Liver (tissue), 9 donors: ENCODE measurements around the gene CADPS. TPM values are rescaled to one million over a fixed set of nuclear protein-coding genes. Genes with fewer than 3 reads are reported as not detected.

ENCODE experiments used
- DNase-seq: peaks from one replicate; pipeline ENCODE4 v3.0.0-alpha.2; 2017; ENCODE audit warnings: low spot score
- H3K27ac ChIP-seq, 2 donors: one replicate each; pipeline ENCODE4 v1.7.0; 2013; ENCODE audit warnings: inconsistent platforms in 2 of 2, low read length in 2 of 2, control low read depth in 1 of 2, low read depth in 1 of 2, mild to moderate bottlenecking in 1 of 2
- H3K27me3 ChIP-seq, 4 donors: one replicate each; pipeline versions ENCODE4 v1.6.1 to v1.7.0; 2013; ENCODE audit warnings: low read length in 3 of 4, inconsistent platforms in 1 of 4, mild to moderate bottlenecking in 1 of 4, moderate library complexity in 1 of 4; ENCODE audit not compliant: control insufficient read depth in 4 of 4, insufficient read depth in 4 of 4
- H3K36me3 ChIP-seq, 4 donors: one replicate each; pipeline versions ENCODE4 v1.6.1 to v1.7.0; 2013; ENCODE audit warnings: low read length in 3 of 4, mild to moderate bottlenecking in 3 of 4, low read depth in 1 of 4, moderate library complexity in 1 of 4; ENCODE audit not compliant: control insufficient read depth in 4 of 4, insufficient read depth in 3 of 4
- H3K4me1 ChIP-seq, 4 donors: one replicate each; pipeline versions ENCODE4 v1.6.1 to v1.7.0; 2013; ENCODE audit warnings: low read length in 3 of 4, mild to moderate bottlenecking in 3 of 4, moderate library complexity in 1 of 4; ENCODE audit not compliant: control insufficient read depth in 4 of 4, insufficient read depth in 4 of 4
- H3K4me3 ChIP-seq, 3 donors: one replicate each; pipeline versions ENCODE4 v1.6.1 to v1.7.0; 2013; ENCODE audit warnings: low read length in 3 of 3, control low read depth in 1 of 3, low read depth in 1 of 3, mild to moderate bottlenecking in 1 of 3
- H3K9ac ChIP-seq, 2 donors: one replicate each; pipeline ENCODE4 v1.7.0; 2013; ENCODE audit warnings: low read length in 2 of 2, mild to moderate bottlenecking in 2 of 2, moderate library complexity in 2 of 2, control low read depth in 1 of 2, low read depth in 1 of 2
- H3K9me3 ChIP-seq, 4 donors: one replicate each; pipeline versions ENCODE4 v1.6.1 to v1.7.0; 2013; ENCODE audit warnings: low read length in 3 of 4; ENCODE audit not compliant: control insufficient read depth in 4 of 4
- EGR1 ChIP-seq, 2 donors: IDR thresholded peaks; 2 replicates each; pipeline ENCODE4 v1.6.1; 2016 to 2018; ENCODE audit warnings: antibody characterized with exemption in 2 of 2, low read depth in 2 of 2
- FOXA1 ChIP-seq: IDR thresholded peaks from 2 replicates; pipeline ENCODE4 v1.6.1; 2016; ENCODE audit warnings: antibody characterized with exemption
- FOXA2 ChIP-seq: IDR thresholded peaks from 2 replicates; pipeline ENCODE4 v1.6.1; 2016; ENCODE audit warnings: antibody characterized with exemption
- GABPA ChIP-seq, 2 donors: IDR thresholded peaks in 1 of 2; conservative IDR thresholded peaks in 1 of 2; 2 replicates each; pipeline ENCODE4 v1.6.1; 2016; ENCODE audit warnings: antibody characterized with exemption in 2 of 2, mild to moderate bottlenecking in 1 of 2, moderate library complexity in 1 of 2
- HNF4A ChIP-seq, 2 donors: conservative IDR thresholded peaks; 2 replicates each; pipeline ENCODE4 v1.6.1; 2016; ENCODE audit warnings: antibody characterized with exemption in 2 of 2, mild to moderate bottlenecking in 2 of 2
- HNF4G ChIP-seq: IDR thresholded peaks from 2 replicates; pipeline ENCODE4 v1.6.1; 2016; ENCODE audit warnings: antibody characterized with exemption
- JUND ChIP-seq, 2 donors: IDR thresholded peaks; 2 replicates each; pipeline ENCODE4 v1.6.1; 2016; ENCODE audit warnings: antibody characterized with exemption in 2 of 2
- MAX ChIP-seq: IDR thresholded peaks from 2 replicates; pipeline ENCODE4 v1.6.1; 2016; ENCODE audit warnings: antibody characterized with exemption
- NR2F2 ChIP-seq: IDR thresholded peaks from 2 replicates; pipeline ENCODE4 v1.6.1; 2016; ENCODE audit warnings: antibody characterized with exemption
- RXRA ChIP-seq, 2 donors: IDR thresholded peaks; 2 replicates each; pipeline ENCODE4 v1.6.1; 2017 to 2018; ENCODE audit warnings: antibody characterized with exemption in 2 of 2, mild to moderate bottlenecking in 1 of 2
- SP1 ChIP-seq: IDR thresholded peaks from 2 replicates; pipeline ENCODE4 v1.6.1; 2018; ENCODE audit warnings: antibody characterized with exemption, mild to moderate bottlenecking
- TAF1 ChIP-seq: conservative IDR thresholded peaks from 2 replicates; pipeline ENCODE4 v1.6.1; 2016; ENCODE audit warnings: antibody characterized with exemption, mild to moderate bottlenecking
- YY1 ChIP-seq: IDR thresholded peaks from 2 replicates; pipeline ENCODE4 v1.6.1; 2016; ENCODE audit warnings: antibody characterized with exemption, mild to moderate bottlenecking
- WGBS: extraction: QIAGEN DNeasy Blood & Tissue Kit; methylation state at CpG from one replicate; pipeline ENCODE4 v1.1.7; 2013; 5-methylcytosine and 5-hydroxymethylcytosine counted together
- polyA plus RNA-seq, 2 donors: library from polyadenylated mRNA; stranded (reverse) in 1 of 2; unstranded in 1 of 2; fragments of 200-250 nt in 1 of 2; fragments of >200 nt in 1 of 2; fragmentation: Nextera tagmentation in 1 of 2; extraction: Ambion mirVana in 1 of 2; gene quantifications; one replicate each; pipeline versions ENCODE4 v1.2.1 to v1.2.3, GENCODE V29; 2013 to 2015
- total RNA-seq, 2 donors: library from RNA; depleted of rRNA; stranded (reverse); fragments of >200 nt; gene quantifications; one replicate each; pipeline ENCODE4 v1.2.3, GENCODE V29; 2014
- TF ChIP-seq, protein P1 (sequence below): fragments of 150-350 bp; IDR thresholded peaks from 2 replicates; pipeline ENCODE4 v1.5.1; 2017; ENCODE audit warnings: improper control_type of control experiment, low read depth, low read length; ENCODE audit not compliant: missing input control
- TF ChIP-seq, protein P2 (sequence below): IDR thresholded peaks from 2 replicates; pipeline ENCODE4 v1.6.1; 2016; ENCODE audit warnings: antibody characterized with exemption
- TF ChIP-seq, protein P3 (sequence below): IDR thresholded peaks from 2 replicates; pipeline ENCODE4 v1.6.1; 2016; ENCODE audit warnings: antibody characterized with exemption, mild to moderate bottlenecking
- donor health status: healthy.
- donor health status: healthy.
- donor health status: healthy.
- donor health status: healthy.
- donor health status: healthy.

Gene CADPS
- total and polyA plus RNA-seq, 4 donors, result 0.05 to 0.37 (median 0.17) TPM; not detected in 1

- H3K4me1 ChIP-seq, result no peaks in the 10 kb centered on the region
- H3K27me3 ChIP-seq, result peaks cover 0 to 3% (median 0%) of the 10 kb centered on the region in 4 donors
- no peak overlapping the region for H3K9ac ChIP-seq
- TF ChIP-seq FOXA1 (no peak), NR2F2 (no peak)
- TF ChIP-seq, protein P1, sequence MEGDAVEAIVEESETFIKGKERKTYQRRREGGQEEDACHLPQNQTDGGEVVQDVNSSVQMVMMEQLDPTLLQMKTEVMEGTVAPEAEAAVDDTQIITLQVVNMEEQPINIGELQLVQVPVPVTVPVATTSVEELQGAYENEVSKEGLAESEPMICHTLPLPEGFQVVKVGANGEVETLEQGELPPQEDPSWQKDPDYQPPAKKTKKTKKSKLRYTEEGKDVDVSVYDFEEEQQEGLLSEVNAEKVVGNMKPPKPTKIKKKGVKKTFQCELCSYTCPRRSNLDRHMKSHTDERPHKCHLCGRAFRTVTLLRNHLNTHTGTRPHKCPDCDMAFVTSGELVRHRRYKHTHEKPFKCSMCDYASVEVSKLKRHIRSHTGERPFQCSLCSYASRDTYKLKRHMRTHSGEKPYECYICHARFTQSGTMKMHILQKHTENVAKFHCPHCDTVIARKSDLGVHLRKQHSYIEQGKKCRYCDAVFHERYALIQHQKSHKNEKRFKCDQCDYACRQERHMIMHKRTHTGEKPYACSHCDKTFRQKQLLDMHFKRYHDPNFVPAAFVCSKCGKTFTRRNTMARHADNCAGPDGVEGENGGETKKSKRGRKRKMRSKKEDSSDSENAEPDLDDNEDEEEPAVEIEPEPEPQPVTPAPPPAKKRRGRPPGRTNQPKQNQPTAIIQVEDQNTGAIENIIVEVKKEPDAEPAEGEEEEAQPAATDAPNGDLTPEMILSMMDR, result no peak
- DNase-seq, result no peak
- no peaks in the 10 kb centered on the region for H3K9me3 ChIP-seq
- no peak overlapping the region for H3K4me3 ChIP-seq
- H3K36me3 ChIP-seq, result no peaks in the 10 kb centered on the region
- H3K27ac ChIP-seq, result no peak overlapping the region
Measured at GRCh38 chr3:62827550-62827949, 47.7 kb downstream of the CADPS start.

DNA sequence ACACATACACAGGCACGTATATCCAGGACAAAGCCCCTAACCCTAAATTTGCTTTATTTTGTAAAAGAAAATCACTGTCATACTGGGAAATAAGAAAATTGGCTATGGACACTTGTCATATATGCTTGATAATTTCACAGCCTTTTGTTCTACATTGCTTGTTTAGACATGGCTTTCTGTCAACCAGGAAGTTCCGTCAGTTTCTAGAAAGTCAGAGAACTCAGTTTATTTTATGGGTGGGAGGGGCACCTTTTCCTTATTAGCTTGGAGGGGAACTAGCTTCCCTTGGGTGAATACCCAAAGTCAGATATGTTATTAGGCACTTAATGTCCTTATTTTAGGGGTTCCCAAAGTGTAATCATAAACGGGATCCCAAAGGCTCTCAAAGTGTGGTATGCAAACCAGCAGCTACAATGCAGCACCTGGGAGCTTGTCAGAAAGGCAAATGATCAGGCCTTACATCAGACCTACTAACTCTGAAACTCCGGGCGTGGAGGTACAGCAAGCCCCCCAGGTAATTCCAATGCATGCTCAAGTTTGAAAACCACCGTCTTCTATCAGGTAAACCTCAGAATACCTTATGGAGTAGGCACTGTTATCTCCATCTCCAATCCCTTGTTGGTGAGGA, 50.1 kb downstream of the CADPS start:
- no peak for TF ChIP-seq HNF4G
- TF ChIP-seq, protein P2, sequence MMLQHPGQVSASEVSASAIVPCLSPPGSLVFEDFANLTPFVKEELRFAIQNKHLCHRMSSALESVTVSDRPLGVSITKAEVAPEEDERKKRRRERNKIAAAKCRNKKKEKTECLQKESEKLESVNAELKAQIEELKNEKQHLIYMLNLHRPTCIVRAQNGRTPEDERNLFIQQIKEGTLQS, result no peak
- TF ChIP-seq FOXA2, result no peak
- TF ChIP-seq YY1, result no peak
- TF ChIP-seq JUND (IDR thresholded peaks at IDR 0.05), result no peak
- TF ChIP-seq, protein P1, result no peak
- TF ChIP-seq RXRA (IDR thresholded peaks at IDR 0.05), result no peak
- TF ChIP-seq EGR1 (IDR thresholded peaks at IDR 0.05; ENCODE audit: low read depth in 2 of 2), result no peak
- TF ChIP-seq FOXA1, result no peak
- no peak for TF ChIP-seq HNF4A (conservative IDR thresholded peaks at IDR 0.05)
- TF ChIP-seq GABPA (IDR thresholded peaks at IDR 0.05 in 1 of 2, conservative IDR thresholded peaks at IDR 0.05 in 1 of 2), result no peak
- TF ChIP-seq NR2F2, result no peak
- no peak for TF ChIP-seq MAX
- TF ChIP-seq, protein P3, sequence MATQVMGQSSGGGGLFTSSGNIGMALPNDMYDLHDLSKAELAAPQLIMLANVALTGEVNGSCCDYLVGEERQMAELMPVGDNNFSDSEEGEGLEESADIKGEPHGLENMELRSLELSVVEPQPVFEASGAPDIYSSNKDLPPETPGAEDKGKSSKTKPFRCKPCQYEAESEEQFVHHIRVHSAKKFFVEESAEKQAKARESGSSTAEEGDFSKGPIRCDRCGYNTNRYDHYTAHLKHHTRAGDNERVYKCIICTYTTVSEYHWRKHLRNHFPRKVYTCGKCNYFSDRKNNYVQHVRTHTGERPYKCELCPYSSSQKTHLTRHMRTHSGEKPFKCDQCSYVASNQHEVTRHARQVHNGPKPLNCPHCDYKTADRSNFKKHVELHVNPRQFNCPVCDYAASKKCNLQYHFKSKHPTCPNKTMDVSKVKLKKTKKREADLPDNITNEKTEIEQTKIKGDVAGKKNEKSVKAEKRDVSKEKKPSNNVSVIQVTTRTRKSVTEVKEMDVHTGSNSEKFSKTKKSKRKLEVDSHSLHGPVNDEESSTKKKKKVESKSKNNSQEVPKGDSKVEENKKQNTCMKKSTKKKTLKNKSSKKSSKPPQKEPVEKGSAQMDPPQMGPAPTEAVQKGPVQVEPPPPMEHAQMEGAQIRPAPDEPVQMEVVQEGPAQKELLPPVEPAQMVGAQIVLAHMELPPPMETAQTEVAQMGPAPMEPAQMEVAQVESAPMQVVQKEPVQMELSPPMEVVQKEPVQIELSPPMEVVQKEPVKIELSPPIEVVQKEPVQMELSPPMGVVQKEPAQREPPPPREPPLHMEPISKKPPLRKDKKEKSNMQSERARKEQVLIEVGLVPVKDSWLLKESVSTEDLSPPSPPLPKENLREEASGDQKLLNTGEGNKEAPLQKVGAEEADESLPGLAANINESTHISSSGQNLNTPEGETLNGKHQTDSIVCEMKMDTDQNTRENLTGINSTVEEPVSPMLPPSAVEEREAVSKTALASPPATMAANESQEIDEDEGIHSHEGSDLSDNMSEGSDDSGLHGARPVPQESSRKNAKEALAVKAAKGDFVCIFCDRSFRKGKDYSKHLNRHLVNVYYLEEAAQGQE, result no peak
- no peak for TF ChIP-seq TAF1
- no peak for TF ChIP-seq SP1
- no peak for DNase-seq
- H3K9ac ChIP-seq, result no peak overlapping the region
- H3K9me3 ChIP-seq, result no peaks in the 10 kb centered on the region
- no peaks in the 10 kb centered on the region for H3K4me1 ChIP-seq
- 81% methylated on average over 6 of the region's 6 CpGs for WGBS
- H3K4me3 ChIP-seq, result no peak overlapping the region
- no peaks in the 10 kb centered on the region for H3K36me3 ChIP-seq
- H3K27me3 ChIP-seq, result no peaks in the 10 kb centered on the region
- no peak overlapping the region for H3K27ac ChIP-seq
